ENCODE results near the gene ADAM22.

GRCh38 chr7:87941138-87941537 is 7.1 kb downstream of the ADAM22 start:
- no peak for TF ChIP-seq POLR2A (IDR thresholded peaks at IDR 0.05)
- TF ChIP-seq CTCF (IDR thresholded peaks at IDR 0.05) = no peak
